MM.1S (cell line): Measurements from ENCODE around the gene PHLDB1.
A peak's percentile ranks its signal among the peaks of the same experiment; 100 is the strongest.
"Not testable (repeated sequence)": the region's sequence is repeated elsewhere in the genome, so short reads cannot be mapped to it uniquely, and the experiment has no call there.

Source experiments
- DNase-seq: peaks from one replicate; pipeline ENCODE4 v3.0.0-alpha.2; 2015
- H2AFZ ChIP-seq: fragments of 300-600 bp; sonication (generic); 2 replicates; pipeline ENCODE4 v1.6.0; 2016; ENCODE audit warnings: antibody characterized with exemption, low read length
- H3F3A ChIP-seq: fragments of 300-600 bp; sonication (generic); 2 replicates; pipeline ENCODE4 v1.6.1; 2016; ENCODE audit warnings: mild to moderate bottlenecking, antibody characterized with exemption, low read length, moderate library complexity, mixed read lengths; ENCODE audit not compliant: insufficient read depth
- H3K27ac ChIP-seq: fragments of 300-600 bp; sonication (generic); 2 replicates; pipeline ENCODE4 v1.5.1; 2016; ENCODE audit warnings: mild to moderate bottlenecking, low read length
- H3K27me3 ChIP-seq: fragments of 300-600 bp; sonication (generic); replicated peaks from 2 replicates; pipeline ENCODE4 v1.6.0; 2016; ENCODE audit warnings: low read length; ENCODE audit not compliant: insufficient read depth
- H3K36me3 ChIP-seq: fragments of 300-600 bp; sonication (generic); replicated peaks from 2 replicates; pipeline ENCODE4 v1.6.1; 2016; ENCODE audit warnings: mild to moderate bottlenecking, low read length, mixed read lengths; ENCODE audit not compliant: insufficient read depth
- H3K4me1 ChIP-seq: fragments of 300-600 bp; sonication (generic); 2 replicates; pipeline ENCODE4 v1.6.1; 2016; ENCODE audit warnings: low read length, mixed read lengths
- H3K4me2 ChIP-seq: fragments of 300-600 bp; sonication (generic); 2 replicates; pipeline ENCODE4 v1.6.0; 2016; ENCODE audit warnings: low read depth, low read length
- H3K4me3 ChIP-seq: fragments of 300-600 bp; sonication (generic); 2 replicates; pipeline ENCODE4 v1.5.1; 2016; ENCODE audit warnings: low read length, mixed read lengths
- H3K79me2 ChIP-seq: fragments of 300-600 bp; sonication (generic); 2 replicates; pipeline ENCODE4 v1.6.1; 2016; ENCODE audit warnings: mixed run types, low read length, mixed read lengths
- H3K9ac ChIP-seq: fragments of 300-600 bp; sonication (generic); 2 replicates; pipeline ENCODE4 v1.6.1; 2016; ENCODE audit warnings: low read length, mixed read lengths
- H3K9me2 ChIP-seq: fragments of 300-600 bp; sonication (generic); replicated peaks from 2 replicates; pipeline ENCODE4 v1.6.1; 2016; ENCODE audit warnings: mild to moderate bottlenecking, low read length, mixed read lengths; ENCODE audit not compliant: insufficient read depth
- H3K9me3 ChIP-seq: fragments of 300-600 bp; sonication (generic); replicated peaks from 2 replicates; pipeline ENCODE4 v1.6.1; 2016; ENCODE audit warnings: mild to moderate bottlenecking, low read length, mixed read lengths; ENCODE audit not compliant: insufficient read depth
- H4K20me1 ChIP-seq: fragments of 300-600 bp; sonication (generic); 2 replicates; pipeline ENCODE4 v1.6.1; 2016; ENCODE audit warnings: mild to moderate bottlenecking, low read length, moderate library complexity, mixed read lengths; ENCODE audit not compliant: insufficient read depth
- EZH2 ChIP-seq: fragments of 300-600 bp; sonication (generic); optimal IDR thresholded peaks from 2 replicates; pipeline ENCODE3; 2017; ENCODE audit warnings: low read depth, mild to moderate bottlenecking, antibody characterized with exemption, low read length, mixed read lengths
- EZH2phosphoT487 ChIP-seq: fragments of 300-600 bp; sonication (generic); IDR thresholded peaks from 2 replicates; pipeline ENCODE4 v1.6.1; 2018; ENCODE audit warnings: antibody characterized with exemption, low read length
- TF ChIP-seq, protein P1 (sequence below): fragments of 300-600 bp; sonication (generic); IDR thresholded peaks from 2 replicates; pipeline ENCODE4 v1.5.1; 2016; ENCODE audit warnings: antibody characterized with exemption, low read length, mixed read lengths

The PHLDB1 gene

DNA sequence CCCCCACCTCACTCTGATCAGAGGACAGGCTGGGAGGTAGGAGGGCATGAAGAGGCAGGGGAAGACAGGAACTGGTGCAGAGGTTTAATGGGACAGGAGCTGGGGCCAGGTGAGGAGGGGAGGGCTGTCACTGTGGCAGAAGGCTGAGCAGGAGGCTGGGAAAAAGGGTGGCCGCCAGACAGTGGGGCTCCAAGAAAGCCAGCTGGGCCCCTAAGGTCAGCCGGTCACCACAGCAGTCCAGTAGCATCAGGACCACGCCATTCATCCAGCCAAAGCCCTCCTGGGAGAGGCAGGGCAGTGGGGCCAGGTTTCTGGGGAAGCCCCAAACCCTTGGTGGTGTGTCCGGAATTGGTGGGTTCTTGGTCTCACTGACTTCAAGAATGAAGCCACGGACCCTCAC, 80.5 kb downstream of the PHLDB1 start:
- Histone ChIP-seq H3K27ac (no peak overlapping the region), H3K9me2 (no peaks in the 10 kb centered on the region), H3F3A (peaks cover 18% of the 10 kb centered on the region), H3K4me1 (peaks cover 22% of the 10 kb centered on the region), H3K4me2 (no peak overlapping the region), H4K20me1 (no peaks in the 10 kb centered on the region), H3K9me3 (no peaks in the 10 kb centered on the region), H3K27me3 (no peaks in the 10 kb centered on the region), H3K36me3 (no peaks in the 10 kb centered on the region), H3K9ac (no peak overlapping the region), H3K79me2 (no peaks in the 10 kb centered on the region), H2AFZ (no peak overlapping the region), H3K4me3 (no peak overlapping the region)
- TF ChIP-seq, protein P1, sequence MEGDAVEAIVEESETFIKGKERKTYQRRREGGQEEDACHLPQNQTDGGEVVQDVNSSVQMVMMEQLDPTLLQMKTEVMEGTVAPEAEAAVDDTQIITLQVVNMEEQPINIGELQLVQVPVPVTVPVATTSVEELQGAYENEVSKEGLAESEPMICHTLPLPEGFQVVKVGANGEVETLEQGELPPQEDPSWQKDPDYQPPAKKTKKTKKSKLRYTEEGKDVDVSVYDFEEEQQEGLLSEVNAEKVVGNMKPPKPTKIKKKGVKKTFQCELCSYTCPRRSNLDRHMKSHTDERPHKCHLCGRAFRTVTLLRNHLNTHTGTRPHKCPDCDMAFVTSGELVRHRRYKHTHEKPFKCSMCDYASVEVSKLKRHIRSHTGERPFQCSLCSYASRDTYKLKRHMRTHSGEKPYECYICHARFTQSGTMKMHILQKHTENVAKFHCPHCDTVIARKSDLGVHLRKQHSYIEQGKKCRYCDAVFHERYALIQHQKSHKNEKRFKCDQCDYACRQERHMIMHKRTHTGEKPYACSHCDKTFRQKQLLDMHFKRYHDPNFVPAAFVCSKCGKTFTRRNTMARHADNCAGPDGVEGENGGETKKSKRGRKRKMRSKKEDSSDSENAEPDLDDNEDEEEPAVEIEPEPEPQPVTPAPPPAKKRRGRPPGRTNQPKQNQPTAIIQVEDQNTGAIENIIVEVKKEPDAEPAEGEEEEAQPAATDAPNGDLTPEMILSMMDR = no peak
- TF ChIP-seq EZH2 (no peak), EZH2phosphoT487 (no peak)
- DNase-seq = no peak

DNA sequence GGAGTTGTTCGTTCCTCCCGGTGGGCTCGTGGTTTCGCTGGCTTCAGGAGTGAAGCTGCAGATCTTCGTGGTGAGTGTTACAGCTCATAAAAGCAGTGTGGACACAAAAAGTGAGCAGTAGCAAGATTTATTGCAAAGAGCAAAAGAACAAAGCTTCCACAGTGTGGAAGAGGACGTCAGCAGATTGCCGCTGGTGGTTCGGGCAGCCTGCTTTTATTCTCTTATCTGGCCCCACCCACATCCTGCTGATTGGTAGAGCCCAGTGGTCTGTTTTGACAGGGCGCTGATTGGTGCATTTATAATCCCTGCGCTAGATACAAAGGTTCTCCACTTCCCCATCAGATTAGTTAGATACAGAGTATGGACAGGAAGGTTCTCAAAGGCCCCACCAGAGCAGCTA, 80.9 kb downstream of the PHLDB1 start:
- not testable (repeated sequence) for H3K4me2 ChIP-seq, H3K9me2 ChIP-seq, H3K27ac ChIP-seq, H3K9me3 ChIP-seq, H3K9ac ChIP-seq, H4K20me1 ChIP-seq, H3K79me2 ChIP-seq, DNase-seq, H3K36me3 ChIP-seq, H2AFZ ChIP-seq, H3K4me3 ChIP-seq, H3K27me3 ChIP-seq
- H3K4me1 ChIP-seq = peaks cover 26% of the 10 kb centered on the region
- peaks cover 22% of the 10 kb centered on the region for H3F3A ChIP-seq

DNA sequence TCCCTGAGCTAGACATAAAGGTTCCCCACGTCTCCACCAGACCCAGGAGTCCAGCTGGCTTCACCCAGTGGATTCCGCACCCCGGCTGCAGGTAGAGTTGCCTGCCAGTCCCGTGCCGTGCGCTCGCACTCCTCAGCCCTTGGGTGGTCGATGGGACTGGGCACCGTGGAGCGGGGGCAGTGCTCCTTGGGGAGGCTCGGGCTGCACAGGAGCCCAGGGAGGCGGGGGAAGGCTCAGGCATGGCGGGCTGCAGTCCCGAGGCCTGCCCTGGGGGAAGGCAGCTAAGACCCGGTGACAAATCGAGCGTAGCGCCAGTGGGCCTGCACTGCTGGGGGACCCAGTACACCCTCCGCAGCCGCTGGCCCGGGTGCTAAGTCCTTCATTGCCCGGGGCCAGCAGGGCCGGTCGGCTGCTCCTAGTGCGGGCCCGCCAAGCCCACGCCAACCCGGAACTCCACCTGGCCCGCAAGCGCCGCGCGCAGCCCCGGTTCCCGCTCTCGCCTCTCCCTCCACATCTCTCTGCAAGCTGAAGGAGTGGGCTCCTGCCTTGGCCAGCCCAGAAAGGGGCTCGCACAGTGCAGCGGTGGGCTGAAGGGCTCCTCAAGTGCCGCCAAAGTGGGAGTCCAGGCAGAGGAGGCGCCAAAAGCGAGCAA, 81.6 kb downstream of the PHLDB1 start:
- no peaks in the 10 kb centered on the region for H4K20me1 ChIP-seq
- peaks cover 32% of the 10 kb centered on the region for H3K4me1 ChIP-seq
- no peaks in the 10 kb centered on the region for H3K36me3 ChIP-seq
- H3K9ac ChIP-seq = no peak overlapping the region
- peaks cover 28% of the 10 kb centered on the region for H3F3A ChIP-seq
- no peak for TF ChIP-seq EZH2
- no peak for TF ChIP-seq EZH2phosphoT487
- TF ChIP-seq, protein P1 = no peak
- H3K9me2 ChIP-seq = no peaks in the 10 kb centered on the region
- no peak for DNase-seq
- no peaks in the 10 kb centered on the region for H3K79me2 ChIP-seq
- H3K27me3 ChIP-seq = no peaks in the 10 kb centered on the region
- no peak overlapping the region for H3K27ac ChIP-seq
- peak overlapping the region; percentile 45; the same call in 1 of the 2 replicates for H3K4me2 ChIP-seq
- no peak overlapping the region for H3K4me3 ChIP-seq
- no peaks in the 10 kb centered on the region for H3K9me3 ChIP-seq
- peak overlapping the region; percentile 89; the same call in 1 of the 2 replicates for H2AFZ ChIP-seq

DNA sequence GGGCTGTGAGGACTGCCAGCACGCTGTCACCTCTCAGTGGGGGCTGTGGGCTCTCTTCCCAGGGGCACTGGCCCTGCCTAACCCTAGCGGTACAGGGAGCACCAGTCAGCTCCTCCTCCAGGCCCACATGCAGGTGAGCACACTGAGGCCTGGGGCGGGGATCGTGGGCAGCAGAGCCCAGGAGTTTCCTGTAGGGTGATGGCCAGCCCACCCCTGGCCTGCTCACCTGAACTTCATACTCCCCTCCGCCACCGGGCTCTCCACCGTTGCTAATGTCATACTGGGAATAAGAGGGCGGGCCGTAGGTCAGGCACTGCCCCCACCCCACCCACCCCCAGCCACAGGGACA, 82.1 kb downstream of the PHLDB1 start:
- no peaks in the 10 kb centered on the region for H3K9me3 ChIP-seq
- no peak for DNase-seq
- no peak overlapping the region for H3K27ac ChIP-seq
- TF ChIP-seq, protein P1 = no peak
- TF ChIP-seq EZH2phosphoT487 = no peak
- TF ChIP-seq EZH2 = no peak
- H3K9me2 ChIP-seq = no peaks in the 10 kb centered on the region
- H3K4me1 ChIP-seq = peaks cover 37% of the 10 kb centered on the region
- H3K4me3 ChIP-seq = no peak overlapping the region; the same call in 1 of the 2 replicates
- H3K27me3 ChIP-seq = no peaks in the 10 kb centered on the region
- H3K9ac ChIP-seq = no peak overlapping the region
- no peaks in the 10 kb centered on the region for H3K36me3 ChIP-seq
- H3F3A ChIP-seq = peaks cover 33% of the 10 kb centered on the region
- no peaks in the 10 kb centered on the region for H4K20me1 ChIP-seq
- H2AFZ ChIP-seq = peak overlapping the region; percentile 89
- H3K79me2 ChIP-seq = no peaks in the 10 kb centered on the region
- peak overlapping the region; percentile 45; the same call in 1 of the 2 replicates for H3K4me2 ChIP-seq
